Stromal cell of bone marrow (primary cell): ENCODE results near the gene IL12A.

Source experiments
- DNase-seq: peaks from one replicate; pipeline ENCODE4 v3.0.0-alpha.2; 2012; ENCODE audit warnings: low read depth

IL12A gene

DNA sequence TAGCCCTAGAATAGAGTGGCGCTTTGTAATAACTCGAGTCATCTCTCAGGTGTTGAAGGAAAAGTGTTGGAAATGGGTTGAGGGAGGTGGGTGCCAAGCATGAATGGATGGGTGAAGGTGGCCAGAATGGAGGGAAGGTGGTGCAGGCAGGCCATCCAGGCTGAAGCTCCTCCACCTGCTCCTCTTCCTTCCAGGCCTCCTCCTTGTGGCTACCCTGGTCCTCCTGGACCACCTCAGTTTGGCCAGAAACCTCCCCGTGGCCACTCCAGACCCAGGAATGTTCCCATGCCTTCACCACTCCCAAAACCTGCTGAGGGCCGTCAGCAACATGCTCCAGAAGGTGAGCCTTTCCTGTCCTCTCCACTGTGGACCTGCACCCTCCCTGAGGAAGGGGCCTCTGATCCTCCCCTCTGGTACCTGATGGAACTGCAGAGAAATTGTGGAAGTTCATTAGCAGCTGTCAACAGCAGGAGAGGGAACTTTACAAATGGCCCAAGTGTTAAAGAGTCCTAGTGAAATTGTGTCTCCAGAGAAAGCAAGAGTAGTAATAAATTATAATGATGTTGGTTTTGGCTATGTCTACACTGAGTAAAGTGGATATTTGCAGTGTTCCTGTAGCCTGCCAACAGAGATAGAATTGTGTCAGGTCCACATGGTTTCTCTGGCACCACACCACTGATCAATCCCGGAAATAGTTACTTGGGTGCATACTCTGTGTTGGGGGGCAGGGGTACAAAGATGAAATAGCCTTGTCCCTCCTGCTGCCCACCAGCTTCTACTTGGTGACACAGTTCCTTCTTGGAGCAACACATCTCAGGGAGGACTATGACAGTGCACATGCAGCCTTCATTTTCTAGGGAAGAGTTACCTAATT lies 1.6 kb downstream of the IL12A start:
- no peak for DNase-seq

DNA sequence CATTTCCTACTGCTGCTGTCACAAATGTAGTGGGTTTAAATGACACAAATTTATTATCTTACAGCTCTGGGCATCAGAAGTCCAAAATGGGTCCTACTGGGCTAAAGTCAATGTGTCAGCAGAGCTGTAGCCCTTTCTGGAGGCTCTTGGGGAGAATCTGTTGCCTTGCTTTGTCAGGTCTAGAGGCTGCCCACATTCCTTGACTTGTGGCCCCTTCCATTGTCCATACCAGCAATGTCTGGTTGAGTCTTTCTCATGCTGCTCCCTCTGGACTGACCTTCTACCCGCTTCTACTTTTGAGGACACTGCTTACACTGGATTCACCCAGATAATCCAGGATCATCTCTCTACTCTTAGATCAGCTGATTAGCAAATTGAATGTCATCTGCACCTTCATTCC lies 3.0 kb downstream of the IL12A start:
- no peak for DNase-seq

DNA sequence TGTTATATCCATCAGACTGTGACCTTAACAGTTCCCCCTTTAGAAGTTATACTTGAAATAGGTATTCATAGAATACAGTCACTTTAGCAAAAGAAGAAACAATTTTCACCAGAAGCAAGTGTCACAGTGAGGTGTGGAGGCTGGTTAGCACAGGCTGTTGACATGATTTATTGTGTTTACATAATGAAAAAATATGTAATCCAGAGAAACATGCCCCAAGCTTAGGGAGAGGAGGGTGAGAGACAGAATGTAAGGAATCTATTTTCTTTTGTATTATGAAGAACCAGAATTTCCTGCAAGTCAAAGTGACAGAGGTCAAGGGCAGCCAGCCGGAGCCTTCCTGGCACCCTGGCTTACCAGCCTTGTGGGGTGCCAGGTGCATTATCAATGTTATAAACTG lies 4.0 kb downstream of the IL12A start:
- DNase-seq, result no peak

DNA sequence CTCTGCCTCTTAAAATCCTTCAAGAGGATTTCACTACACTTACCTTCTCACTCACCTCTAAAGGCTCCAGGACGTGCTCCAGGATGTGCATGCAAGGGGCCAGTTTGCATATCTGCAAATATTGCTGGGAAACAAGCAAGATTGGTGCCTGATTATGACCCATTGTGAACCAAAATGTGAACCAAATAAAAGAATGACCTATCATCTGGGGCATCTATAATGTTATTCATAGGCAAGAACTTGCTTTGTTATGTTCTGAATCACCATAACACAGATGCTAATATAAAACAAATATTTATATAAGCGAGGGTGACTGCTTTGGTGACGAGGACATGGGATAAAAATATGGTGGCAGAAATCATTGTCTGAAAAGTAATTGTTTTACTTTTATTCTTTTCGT lies 5.5 kb downstream of the IL12A start:
- DNase-seq, result no peak

DNA sequence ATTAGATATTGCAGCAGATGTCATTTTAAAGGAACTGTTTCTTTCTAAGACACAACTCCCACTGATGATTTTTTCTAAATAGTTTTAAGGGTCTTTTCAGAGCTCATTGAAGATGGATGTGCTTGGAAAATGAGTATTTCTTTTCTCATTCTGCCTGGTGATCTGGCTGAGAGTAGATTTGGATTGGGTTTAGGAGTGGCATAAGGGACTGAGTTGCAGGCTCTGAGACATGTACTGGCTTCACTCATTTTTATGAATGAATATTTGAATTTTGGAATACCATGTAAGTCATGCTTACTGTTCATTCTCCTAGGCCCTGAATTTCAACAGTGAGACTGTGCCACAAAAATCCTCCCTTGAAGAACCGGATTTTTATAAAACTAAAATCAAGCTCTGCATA lies 6.5 kb downstream of the IL12A start:
- DNase-seq, result no peak

DNA sequence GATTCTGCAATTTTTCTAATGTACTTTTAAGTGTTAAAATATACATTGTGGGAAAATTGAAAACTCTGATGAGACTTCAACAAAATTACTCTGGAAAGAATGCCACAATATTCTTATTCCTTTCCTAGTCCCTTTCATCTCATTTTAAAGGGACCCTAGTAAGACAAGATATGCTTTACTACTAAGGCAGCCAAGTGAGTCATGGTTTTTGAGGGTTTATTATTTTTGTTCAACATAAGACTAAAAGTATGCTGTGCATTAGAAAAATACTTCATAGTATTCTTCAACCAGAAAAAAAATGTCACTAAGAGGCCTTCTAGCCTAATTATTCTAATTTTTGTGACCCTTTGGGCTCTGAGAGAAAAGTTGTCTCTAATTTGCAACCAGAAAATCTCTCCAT lies 7.4 kb downstream of the IL12A start:
- no peak for DNase-seq

DNA sequence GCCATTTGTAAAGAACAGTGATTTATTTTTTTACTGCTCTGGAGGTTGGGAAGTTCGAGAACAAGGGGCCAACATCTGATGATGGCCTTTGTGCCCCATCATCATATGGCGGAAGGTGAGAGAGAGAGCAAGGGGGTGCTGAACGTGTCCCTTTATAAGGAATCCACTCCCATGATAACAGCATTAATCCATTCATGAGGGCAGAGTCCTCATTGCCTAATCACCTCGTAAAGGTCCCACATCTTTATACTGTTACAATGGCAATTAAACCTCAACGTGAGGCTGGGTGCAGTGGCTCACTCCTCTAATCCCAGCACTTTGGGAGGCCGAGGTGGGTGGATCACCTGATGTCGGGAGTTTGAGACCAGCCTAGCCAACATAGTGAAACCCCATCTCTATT lies 8.3 kb downstream of the IL12A start:
- no peak for DNase-seq

DNA sequence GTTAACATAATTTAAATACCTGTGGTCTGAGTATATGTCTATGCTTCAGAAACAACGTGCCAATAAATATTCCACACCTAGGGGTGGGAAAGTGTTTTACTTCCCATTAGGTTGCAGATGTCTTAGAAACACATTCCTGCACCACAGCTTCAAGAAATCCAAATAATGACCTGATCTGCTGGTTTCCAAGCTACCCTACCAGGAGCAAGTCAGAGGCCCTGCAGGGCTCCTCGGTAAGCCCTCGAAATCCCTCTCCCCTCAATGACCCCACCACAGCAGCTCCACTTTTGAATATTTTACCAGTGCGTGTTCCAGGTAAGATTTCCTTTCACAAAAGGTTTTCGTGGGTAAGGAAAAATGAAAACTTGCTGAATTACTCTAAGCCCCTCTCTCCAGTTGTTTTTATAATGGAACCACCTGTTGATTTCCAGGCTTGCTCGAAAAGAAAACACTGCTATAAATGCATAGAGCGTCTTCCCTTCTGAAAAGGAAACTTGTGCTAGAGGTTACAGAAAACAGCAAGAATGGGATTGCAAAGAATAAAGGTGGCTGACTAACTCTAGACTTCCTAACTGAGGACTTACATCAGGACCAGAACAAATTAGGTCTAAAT lies 12.6 kb downstream of the IL12A start:
- DNase-seq, result no peak

DNA sequence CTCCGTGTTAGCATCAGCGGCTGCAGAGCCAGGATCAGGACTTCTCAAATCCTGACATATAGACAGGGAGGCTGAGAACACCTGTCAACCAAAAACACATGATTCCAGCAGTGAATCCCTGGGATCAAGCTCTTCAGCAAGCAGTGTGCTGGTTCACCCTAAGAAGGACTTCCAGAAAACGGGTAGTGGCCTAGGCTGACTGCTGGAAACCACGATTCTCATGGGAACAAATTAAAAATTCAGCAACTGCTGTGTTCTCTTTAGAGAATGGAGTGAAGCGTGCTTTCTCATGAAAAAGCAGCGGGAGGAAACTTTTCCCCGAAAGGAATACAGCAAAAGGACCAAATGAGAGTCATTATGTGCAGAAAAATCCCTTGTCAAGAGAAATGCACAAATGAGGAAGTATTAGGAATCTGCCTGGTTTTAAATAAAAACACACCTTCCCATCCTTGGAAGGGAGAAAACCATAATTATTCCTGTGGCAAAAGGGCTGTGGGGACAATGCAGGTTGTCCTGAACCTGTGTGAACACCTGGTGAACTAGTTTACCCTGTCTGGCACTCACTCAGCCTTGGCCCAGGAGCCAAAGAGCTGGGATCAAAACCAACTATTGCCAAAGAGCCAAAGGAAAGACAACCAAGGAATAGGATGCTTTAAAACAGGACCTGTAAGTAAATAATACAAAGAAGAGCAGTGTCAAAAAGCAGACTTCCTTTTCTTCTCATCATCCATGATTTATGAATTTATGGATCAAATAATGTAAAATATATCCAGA lies 13.4 kb downstream of the IL12A start:
- no peak for DNase-seq

DNA sequence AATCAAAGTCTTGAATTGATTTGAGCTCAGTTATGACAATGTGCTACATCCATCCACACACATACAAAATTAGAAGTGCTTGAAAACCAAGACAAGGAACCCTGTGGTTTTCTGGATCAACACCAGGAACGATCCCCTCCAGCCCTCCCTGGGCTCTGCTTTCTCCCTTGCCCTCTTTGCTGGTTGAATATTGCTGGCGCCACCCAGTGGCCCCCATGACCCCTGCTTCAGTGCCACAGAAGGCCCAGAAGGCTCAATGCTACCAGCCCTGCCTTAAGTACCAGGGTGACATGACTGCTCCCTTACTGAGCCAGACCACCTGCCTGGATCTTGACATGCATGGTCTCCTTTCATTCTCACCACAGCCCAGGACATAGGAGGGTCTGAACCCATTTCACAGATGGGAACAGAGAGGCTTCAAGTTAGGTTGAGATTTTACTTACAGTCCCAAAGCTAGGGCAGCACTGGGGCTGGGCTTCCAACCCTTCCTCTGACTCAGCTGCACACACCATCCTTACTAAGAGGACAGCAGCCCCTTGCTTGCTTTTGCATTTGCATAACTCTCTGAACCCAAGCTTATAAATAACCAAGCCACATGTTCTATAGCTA lies 15.0 kb downstream of the IL12A start:
- DNase-seq, result no peak

DNA sequence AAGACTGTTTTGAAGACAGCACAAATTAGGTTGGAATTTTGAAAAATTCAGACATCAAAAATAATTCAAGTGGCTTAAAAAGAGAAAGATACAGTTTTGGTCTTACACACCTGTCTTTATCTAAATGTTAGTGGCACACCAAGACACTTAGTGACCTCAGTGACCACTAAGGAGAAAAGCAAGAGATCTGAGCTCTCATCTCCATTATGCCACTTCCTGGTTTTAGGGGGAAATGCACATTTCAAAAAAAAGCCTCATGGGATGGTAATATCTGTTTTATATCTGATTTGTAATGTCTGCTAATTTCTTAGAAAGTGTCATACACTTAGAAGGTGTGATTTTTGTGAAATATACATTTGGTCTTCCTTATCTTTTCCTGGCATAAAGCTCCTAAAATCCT lies 16.4 kb downstream of the IL12A start:
- no peak for DNase-seq

DNA sequence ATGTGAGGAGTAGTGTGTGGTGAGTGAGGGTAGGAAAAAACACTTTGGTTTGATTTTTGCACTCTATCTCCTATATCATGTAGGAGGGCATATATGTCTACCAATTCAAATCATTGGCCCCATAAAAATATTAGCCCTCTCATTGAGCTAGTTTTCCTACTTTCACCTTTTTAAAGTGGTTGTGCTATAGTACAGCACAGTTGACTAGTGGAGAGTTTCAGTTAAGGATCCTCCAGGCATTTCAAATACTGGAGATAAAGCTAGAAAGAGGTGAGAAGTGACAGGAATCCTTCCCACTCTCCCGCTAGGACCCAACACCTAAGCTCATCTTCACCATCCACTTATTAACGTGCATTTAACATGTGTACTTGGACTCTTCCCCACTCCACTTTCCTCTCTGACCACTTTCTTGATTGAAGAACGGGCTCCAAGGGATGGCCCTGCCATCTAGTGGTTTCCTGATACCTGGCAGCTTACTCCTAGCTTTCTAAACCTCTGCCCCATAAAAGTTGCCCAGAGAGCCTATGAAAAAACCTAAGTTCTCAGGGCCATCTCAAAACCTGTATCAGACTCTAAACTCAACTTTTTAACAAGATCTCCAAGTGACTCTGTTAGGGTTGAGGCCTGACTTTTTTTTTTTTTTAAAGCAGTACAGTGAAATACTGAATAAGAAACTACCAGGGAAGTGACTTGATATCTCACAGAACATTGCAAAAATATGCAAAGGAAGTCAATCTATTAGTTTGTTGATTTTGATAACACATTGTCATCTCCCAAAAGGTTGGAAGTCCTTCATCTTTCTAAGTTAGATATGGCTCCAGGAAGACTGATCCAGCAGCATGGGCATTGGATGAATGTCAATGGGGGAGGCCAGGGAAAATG lies 17.9 kb downstream of the IL12A start:
- DNase-seq, result peak; percentile 57

DNA sequence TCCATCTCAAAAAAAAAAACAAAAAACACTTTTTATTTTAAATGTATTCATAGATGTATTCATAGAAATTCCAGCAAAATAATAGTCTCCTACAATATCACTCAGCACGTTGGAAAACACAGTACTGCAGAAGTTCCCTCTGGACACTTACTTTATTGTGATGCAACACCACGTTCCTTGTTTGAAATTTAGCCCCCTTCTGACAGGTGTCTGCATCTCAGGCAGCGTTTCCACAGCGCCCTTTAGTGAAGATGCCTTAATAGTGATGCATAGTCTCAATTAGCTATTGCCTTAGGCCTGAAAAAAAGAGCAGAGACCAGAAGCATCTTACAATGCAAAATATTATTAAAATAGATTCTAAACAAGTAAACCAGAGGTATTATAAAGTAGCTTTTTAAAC lies 20.3 kb downstream of the IL12A start:
- no peak for DNase-seq

DNA sequence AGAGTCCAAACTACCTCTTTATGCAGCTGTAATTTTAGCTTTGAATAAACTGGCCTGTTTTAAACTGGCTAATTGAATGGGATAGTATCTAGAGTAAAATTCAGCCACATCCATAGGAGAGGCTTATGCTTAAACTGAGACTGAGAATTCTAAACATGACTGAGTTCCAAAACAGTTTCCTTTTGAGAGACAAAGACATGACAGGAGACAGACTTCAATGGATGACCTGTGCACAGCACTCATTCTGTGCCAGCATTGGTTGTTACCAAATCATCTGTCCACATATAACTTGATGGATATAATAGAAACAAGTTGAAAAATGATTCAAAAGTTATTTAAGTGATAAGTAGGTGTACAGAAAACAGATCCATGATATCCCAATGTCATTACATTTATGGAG lies 20.9 kb downstream of the IL12A start:
- DNase-seq, result no peak

DNA sequence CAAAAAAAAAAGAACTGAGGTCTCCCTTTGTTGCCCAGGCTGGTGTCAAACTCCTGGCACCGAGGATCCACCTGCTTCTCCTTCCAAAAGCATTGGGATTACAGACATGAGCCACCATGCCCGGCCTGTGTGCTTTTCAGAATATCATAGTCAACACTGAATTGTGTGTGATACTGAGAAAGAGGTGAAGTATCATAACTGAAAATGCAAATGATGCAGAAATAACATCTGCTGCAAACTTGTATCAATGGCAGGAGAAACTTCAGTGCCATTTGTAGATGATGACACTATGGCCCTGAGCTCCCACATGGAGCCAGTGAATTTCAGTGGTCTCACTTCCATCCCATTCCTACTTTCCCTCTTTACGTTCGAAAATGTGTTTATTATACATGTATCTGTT lies 21.9 kb downstream of the IL12A start:
- DNase-seq, result no peak

DNA sequence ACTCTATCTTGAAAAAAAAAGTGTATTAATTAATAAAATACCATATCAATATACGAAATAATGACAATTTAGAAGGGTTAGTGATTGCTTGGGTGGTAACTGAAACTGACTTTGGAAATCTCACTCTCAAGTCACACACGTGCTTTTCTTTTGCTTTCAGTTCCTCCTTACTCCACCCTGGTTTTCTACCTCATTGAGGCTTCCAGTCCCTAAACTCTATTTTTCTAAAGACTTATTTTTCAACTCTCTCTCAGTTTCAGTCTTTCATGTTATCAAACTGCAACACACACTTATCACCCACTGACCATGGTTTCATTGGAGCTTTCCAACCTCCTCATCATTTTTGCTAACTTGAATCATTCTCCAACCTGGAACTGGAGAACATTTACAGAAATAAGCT lies 23.5 kb downstream of the IL12A start:
- DNase-seq, result no peak

DNA sequence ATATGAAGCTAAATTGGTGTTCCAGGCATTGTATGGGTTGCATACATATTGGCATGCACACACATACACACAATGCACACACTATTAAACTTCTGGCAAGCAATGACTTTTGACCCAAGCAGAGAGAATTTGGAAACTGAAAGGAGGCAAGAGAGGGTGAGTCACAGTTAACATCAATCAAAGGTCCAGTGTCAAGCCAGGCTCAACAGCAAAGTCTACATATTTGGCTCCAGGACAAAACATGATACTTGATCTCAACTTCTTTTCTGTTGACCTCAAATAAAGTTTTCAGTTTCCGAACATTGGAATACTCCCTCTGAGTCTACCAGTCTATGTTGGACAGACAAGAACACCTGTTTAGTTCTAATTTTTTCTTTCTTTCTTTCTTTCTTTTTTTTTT lies 28.3 kb downstream of the IL12A start:
- peak; percentile 62 for DNase-seq

DNA sequence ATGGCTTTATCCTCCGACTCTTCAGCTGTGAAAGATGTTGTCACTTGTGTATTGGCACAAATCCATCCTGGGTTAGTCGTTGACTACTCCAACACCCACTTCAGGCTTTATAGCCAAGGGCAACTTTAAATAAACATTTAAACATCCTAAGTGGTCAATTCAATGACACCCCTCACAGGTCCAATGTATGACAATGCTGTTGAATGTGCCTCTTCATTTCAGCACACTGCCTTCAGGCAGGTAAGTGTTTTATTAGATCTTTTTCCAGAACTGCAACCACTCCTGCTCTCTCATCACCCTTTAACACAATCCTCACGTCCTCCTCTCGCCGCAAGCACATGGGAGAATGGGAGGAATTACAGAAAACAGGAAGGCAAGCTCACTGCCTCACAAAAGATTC lies 30.3 kb downstream of the IL12A start:
- no peak for DNase-seq

DNA sequence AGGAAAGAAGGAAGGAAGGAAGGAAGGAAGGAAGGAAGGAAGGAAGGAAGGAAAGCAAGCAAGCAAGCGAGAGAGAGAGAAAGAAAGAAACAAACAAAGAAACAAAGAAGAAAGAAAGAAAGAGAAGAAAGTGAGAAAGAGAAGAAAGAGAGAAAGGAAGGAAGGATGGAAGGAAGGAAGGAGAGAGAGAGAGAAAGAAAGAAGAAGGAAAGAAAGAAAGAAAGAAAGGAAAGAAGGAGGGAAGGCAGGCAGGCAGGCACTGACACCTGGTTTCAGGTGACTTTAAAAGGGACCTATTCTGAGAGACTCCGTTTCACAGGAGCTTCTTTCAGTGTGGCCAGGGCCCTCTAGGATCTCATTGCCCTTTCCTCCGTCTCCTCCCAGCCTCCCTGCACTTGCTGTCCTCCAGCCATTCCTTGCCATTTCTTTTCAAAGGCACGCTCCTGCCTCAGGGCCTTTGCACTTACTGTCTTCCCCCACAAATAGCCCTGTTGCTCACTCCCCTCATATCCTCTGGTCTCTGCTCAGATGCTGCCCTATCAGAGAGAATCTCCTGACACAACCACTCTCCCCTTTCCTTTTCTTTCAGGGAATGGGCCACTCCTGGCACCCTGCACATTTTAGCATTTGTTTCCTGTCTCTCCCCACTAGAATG lies 31.5 kb downstream of the IL12A start:
- no peak for DNase-seq

DNA sequence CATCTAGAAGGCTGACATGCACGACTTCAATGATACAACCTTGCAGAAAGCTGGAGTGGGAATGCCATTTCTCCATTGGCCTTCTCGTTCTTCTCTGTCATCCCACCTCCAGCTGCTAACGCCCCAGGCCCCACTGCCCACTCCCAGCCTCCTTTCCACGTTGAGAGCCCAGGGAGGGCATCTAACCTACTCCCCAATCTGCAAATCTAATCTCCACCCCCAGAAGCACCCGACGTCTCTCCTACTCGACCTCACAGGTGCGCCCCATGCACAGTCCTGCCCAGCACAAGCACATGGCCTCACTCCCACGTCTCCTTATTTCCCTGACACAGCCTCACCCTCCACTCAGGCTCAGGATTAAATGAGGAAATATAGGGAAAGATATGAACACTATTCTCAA lies 33.4 kb downstream of the IL12A start:
- no peak for DNase-seq

DNA sequence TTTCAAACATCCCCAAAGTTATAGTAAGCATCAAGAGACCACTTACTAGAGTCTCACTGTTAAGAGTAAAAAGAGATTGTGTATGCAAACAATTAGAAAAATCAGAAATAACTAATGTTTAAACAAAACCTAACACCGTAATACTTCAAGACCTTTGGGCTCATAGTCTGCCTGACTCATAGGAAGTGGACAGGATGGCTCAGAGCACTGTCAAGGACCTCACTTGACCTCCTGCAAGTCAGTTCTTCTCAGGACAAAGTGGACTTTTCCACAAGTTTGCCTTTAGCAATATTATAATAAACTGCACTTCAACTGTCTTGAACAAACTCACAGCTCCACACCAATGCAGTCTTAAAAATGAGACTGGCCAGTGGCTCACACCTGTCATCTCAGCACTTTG lies 34.8 kb downstream of the IL12A start:
- no peak for DNase-seq
